GM21528 (cell line): ENCODE results near the gene THAP9.
"Not testable (repeated sequence)": the region's sequence is repeated elsewhere in the genome, so short reads cannot be mapped to it uniquely, and the experiment has no call there.

ENCODE experiments used
- ATAC-seq: cut with Tn5 transposase; IDR thresholded peaks from one replicate; pipeline ENCODE4 v1.9.1; 2021; ENCODE audit warnings: mild to moderate bottlenecking, moderate library complexity; ENCODE audit not compliant: unreplicated experiment, low FRiP score

The THAP9 gene

DNA sequence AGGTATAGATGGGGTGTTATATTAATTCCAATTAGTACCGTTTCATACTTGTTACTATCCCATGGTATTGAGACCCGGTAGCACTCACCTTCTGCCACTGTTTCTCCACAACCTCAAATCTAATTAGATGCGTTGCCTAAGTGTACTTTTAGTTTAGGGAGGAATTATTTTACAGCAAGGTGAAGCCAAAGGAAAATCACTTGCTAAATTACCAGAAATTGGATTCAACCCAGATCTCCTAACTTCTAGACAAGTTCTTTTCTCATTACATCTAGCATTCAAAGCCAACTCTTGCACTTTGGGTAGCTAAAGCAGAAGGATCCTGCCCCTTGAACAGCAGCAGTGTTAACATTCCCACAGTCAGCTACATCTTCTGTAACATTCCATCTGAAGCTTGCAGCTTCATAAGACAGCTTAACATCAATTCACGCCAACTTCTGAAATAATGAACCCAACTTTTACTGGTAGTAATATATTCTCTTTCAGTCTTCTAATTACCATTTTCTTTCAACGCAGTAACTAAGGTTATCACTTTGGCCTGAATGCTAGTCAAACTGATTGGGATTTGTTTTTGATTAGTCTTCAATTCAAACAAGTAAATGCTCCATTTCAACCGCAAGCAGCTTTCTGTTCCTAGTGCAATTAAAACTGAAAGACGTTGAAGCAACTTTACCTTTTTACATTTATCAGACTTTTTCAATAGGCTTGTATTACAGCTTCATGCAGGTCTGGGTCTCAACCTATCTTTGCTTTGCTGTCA is 8.6 kb upstream of the THAP9 start:
- peak; percentile 3 for ATAC-seq

- no peak for ATAC-seq
Observed at GRCh38 chr4:82892467-82892802, 8.1 kb upstream of the THAP9 start.

DNA sequence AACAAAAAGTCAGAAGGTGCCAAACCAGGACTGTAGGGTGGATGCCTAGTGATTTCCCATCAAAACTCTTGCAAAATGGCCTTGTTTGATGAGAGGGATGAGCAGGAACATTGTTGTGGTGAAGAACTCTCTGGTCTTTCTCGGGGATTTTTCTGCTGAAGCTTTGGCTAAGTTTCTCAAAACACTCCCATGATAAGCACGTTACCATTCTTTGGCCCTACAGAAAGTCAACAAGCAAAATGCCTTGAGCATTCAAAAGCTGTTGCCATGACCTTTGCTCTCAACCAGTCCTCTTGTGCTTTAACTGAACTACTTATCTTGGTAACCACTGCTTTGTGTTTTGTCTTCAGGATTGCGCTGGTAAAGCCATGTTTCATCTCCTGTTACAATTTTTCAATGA is 6.6 kb upstream of the THAP9 start:
- ATAC-seq, result no peak

- ATAC-seq, result no peak
Observed at GRCh38 chr4:82896755-82897154, 3.8 kb upstream of the THAP9 start.

- ATAC-seq, result no peak
Observed at GRCh38 chr4:82898322-82899243, 2.0 kb upstream of the THAP9 start.

DNA sequence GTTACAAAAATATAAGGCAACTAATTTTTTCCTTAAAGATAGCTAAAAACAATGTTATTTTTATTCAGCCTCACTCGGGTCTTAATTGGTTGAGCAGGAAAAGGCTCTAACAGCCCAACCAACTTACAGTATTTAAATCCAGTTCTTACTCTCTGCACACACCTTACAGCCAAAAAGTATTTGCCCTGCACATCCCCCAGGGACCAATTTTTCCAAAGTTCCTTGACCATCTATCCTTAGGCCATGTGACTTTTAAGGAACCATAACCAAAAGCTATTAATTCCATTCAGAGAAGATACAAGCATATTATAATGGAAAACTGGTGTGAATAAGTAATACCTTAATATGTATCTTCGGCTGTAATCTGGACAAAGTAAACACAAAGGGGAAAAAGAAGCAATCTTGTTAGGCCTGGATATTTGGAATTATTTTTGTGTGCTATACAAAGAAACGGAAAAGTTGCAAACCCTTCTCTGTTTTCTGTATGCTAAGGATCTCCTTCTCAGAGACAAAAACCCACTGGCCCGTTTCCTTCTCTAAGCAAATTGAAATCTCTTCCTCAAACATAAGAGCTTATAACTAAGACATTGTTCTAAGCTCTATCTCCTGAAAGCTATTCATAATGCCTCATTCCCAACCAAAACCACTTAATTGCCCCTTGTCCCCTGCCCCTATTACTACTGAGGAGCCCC is 1.0 kb upstream of the THAP9 start:
- no peak for ATAC-seq

GRCh38 chr4:82900066-82900410 is 497 bp upstream of the THAP9 start:
- peak; percentile 16 for ATAC-seq

DNA sequence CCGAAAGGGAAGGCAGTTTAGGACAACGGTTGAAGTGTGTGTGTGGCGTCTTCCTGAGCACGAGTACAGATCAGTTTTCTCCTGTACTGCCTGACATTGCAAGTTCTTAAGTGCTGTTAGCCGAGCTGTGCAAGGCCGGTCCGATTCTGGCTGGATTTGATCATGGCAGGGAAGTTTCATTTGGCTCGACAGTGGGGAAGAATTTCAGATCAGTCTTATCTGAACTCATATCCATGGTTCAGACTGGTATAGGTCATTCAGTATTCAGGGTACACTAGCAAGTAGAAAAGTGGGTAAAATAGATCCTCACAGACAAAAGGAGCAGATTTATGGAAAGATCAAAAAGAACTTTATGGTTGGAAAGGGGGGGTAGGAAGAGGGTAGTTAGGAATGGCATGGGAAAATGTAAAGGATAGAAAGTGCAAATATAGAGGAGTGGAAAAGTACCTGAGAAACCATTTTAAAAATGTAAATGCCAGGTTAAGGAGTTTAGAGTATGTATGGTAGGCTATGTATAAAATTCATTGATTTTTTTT is 716 bp downstream of the THAP9 start:
- ATAC-seq, result no peak

- ATAC-seq, result no peak
Observed at GRCh38 chr4:82903737-82904136, 3.2 kb downstream of the THAP9 start.

DNA sequence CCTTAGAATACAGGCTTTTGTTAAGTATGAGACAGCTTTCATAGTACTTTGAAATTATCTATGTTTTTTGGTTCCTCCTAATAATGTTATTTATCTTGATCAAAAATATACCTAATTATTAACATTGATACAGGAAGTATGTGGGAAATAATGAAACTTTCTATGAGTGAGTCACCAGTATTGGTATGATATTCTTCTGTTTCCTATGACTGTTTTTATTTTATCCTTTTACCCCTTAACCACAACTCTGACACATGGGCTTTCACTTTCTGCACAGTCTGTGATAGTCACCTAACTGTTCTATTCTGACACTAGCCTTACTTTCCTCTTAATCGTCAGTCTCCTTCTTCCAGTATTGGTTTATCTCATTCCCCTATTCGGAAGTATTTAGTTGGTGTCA is 4.7 kb downstream of the THAP9 start:
- peak; percentile 47 for ATAC-seq

- no peak for ATAC-seq
Observed at GRCh38 chr4:82906469-82906868, 5.9 kb downstream of the THAP9 start.

DNA sequence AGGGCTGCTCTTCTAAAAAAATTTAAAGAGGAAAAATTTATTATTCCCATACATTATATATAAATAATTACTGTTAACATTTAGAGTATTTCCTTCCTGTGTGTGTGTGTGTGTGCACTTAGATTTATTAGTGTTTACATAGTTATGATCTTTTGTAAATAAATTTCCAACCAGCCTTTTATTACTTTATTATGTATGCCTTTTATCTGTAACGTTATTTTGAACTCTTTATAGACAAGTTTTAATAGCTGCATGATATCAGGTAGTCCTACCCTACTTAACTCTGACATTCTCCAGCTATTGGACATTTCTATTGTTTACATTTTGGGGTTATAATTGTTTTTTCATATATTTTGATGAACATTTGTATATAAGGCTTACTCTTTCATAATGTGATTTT is 8.8 kb downstream of the THAP9 start:
- ATAC-seq, result no peak

GRCh38 chr4:82913305-82913704 is 12.8 kb downstream of the THAP9 start:
- ATAC-seq, result no peak

DNA sequence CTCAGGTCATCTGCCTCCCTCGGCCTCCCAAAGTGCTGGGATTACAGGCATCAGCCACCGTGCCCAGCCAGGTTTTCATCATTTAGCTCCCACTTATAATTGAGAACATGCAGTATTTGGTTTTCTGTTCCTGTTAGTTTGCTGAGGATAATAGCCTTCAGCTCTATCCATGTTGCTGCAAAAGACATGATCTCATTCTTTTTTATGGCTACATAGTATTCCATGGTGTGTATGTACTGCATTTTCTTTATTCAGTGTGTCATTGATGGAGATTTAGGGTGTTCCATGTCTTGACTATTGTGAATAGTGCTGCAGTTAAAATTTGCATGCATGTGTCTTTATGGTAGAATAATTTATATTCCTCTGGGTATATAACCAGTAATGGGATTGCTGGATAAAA is 13.4 kb downstream of the THAP9 start:
- ATAC-seq, result not testable (repeated sequence)

DNA sequence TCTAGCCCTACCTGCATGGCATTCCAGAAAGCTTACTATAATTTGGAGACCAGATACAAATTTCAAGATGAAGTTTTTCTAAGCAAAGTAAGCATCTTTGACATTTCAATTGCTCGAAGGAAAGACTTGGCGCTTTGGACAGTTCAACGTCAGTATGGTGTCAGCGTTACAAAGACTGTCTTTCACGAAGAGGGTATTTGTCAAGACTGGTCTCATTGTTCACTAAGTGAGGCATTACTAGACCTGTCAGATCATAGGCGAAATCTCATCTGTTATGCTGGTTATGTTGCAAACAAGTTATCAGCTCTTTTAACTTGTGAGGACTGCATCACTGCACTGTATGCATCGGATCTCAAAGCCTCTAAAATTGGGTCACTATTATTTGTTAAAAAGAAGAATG is 17.6 kb downstream of the THAP9 start:
- no peak for ATAC-seq

GRCh38 chr4:82919386-82919785 is 18.9 kb downstream of the THAP9 start:
- ATAC-seq, result no peak

- no peak for ATAC-seq
Observed at GRCh38 chr4:82921795-82922194, 21.3 kb downstream of the THAP9 start.

- no peak for ATAC-seq
Observed at GRCh38 chr4:82930848-82931755, 30.6 kb downstream of the THAP9 start.

DNA sequence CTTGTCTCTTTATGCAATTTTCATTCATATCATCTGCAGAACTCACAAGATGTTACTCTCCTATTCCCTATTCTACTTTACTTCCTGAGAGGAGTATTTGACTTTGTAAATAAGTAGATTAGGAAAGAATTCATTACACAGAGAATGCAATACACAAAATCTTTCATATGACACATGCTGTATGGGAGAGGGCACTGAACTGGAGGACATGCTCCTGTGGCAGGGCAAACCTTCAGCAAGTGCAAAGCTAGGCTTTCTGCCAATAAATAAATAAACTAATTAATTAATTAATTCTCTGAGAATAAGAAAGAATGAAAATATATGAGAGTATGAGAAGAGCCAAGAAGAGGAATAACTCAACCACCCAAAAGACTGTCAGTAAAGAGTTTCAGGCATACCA is 33.9 kb downstream of the THAP9 start:
- ATAC-seq, result no peak

GRCh38 chr4:82939414-82939813 is 38.9 kb downstream of the THAP9 start:
- no peak for ATAC-seq
